Neural progenitor cell (in vitro differentiated cells): ENCODE measurements around the gene ZCCHC18.

ENCODE experiments used
- EZH2 ChIP-seq: fragments of 200-600 bp; sonication (generic); IDR thresholded peaks from 2 replicates; pipeline ENCODE4 v1.6.1; 2017; ENCODE audit warnings: antibody characterized with exemption, mild to moderate bottlenecking, moderate library complexity
- EZH2phosphoT487 ChIP-seq: fragments of 200-600 bp; sonication (generic); IDR thresholded peaks from 2 replicates; pipeline ENCODE4 v1.6.1; 2017; ENCODE audit warnings: antibody characterized with exemption
- TF ChIP-seq, protein P1 (sequence below): fragments of 200-600 bp; sonication (generic); IDR thresholded peaks from 2 replicates; pipeline ENCODE4 v1.5.1; 2017; ENCODE audit warnings: antibody characterized with exemption, mild to moderate bottlenecking

GRCh38 chrX:104113222-104113965 lies 1.1 kb downstream of the ZCCHC18 start:
- TF ChIP-seq, protein P1, sequence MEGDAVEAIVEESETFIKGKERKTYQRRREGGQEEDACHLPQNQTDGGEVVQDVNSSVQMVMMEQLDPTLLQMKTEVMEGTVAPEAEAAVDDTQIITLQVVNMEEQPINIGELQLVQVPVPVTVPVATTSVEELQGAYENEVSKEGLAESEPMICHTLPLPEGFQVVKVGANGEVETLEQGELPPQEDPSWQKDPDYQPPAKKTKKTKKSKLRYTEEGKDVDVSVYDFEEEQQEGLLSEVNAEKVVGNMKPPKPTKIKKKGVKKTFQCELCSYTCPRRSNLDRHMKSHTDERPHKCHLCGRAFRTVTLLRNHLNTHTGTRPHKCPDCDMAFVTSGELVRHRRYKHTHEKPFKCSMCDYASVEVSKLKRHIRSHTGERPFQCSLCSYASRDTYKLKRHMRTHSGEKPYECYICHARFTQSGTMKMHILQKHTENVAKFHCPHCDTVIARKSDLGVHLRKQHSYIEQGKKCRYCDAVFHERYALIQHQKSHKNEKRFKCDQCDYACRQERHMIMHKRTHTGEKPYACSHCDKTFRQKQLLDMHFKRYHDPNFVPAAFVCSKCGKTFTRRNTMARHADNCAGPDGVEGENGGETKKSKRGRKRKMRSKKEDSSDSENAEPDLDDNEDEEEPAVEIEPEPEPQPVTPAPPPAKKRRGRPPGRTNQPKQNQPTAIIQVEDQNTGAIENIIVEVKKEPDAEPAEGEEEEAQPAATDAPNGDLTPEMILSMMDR: peak; percentile 54
- TF ChIP-seq EZH2phosphoT487: no peak
- TF ChIP-seq EZH2: no peak
